ENCODE data around the gene PLOD1.
"Not testable (repeated sequence)": the region's sequence is repeated elsewhere in the genome, so short reads cannot be mapped to it uniquely, and the experiment has no call there.

Gene PLOD1

DNA sequence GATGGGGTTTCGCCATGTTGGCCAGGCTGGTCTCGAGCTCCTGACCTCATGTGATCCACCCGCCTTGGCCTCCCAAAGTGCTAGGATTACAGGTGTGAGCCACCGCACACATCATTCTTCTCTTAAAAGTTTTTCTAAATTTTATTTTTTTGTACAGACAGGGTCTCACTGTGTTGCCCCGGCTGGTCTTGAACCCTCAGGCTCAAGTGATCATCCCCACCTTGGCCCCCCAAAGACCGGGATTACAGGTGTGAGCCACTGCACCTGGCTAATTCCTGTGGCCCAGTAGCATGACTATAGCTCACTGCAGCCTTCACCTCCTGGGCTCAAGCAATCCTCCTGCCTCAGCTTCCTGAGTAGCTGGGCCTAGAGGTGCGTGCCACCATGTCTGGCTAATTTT, 5.3 kb downstream of the PLOD1 start:
- not testable (repeated sequence) for DNase-seq

DNA sequence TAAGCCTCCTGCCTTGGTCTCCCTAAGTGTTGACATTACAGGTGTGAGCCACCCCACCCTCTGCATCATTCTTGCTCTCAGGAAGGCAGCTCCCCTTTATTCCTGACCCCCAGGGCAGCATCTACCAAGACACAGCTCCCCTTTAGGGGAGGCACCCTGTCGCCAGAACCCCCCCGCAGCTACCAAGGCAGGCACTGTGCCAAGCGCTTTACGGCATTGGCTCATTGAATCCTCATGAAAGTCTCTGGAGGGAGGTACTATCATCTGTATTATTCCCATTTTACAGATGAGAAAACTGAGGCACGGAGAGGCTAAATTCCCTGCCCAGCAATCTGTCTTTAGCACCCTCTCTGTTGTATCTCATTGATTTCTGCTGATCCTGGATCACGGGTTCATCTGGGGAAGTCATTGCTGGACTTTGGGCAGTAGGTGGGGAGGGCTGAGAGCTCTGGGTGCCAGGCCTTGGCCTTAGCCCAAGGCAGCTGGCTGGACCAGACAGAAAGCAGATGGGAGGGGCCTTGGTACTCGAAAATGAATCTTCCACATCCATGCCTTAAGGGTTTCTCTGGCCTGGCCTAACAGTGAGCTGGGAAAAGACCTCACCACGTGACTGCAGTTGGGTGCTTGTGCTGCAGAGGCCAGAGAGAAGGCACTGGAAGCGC, 5.9 kb downstream of the PLOD1 start:
- no peak for DNase-seq

DNA sequence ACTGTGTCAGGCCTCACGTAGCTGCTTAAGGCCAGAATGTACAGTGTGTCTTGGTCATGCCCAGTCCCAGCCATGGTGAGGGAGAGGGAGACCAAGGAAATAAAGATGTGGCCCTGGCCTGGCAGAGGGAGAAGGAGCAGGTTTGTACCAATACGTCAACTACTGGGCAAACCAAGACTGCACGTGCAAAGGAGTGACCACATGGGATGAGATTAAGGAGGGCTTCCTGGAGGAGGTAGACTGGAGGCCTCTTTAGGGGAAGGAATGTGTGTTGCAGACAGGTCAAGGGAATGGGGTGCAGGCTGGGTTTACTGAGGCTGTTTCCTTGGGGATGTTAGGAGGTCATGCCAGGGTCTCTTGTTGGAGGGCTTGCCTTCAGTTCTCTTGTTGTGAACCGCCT, 7.8 kb downstream of the PLOD1 start:
- DNase-seq, result no peak

DNA sequence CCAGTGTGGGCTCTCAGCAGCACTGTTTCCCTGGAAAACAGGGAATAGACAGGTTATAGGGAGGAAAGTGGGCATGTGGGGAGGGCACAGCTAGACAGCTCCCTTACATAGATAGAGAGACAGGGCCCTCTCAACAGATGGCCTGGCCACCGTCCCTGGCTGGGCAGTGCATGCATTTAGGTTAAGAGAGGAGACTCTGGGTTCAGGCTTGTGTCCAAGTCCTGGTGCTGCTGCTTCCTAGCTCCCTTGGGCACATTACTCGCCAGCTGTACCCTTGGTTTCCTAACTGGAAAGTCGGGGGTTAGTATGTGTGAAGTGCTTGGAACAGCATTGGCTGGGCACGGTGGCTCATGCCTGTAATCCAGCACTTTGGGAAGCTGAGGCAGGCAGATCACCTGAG, 9.1 kb downstream of the PLOD1 start:
- DNase-seq, result no peak

DNA sequence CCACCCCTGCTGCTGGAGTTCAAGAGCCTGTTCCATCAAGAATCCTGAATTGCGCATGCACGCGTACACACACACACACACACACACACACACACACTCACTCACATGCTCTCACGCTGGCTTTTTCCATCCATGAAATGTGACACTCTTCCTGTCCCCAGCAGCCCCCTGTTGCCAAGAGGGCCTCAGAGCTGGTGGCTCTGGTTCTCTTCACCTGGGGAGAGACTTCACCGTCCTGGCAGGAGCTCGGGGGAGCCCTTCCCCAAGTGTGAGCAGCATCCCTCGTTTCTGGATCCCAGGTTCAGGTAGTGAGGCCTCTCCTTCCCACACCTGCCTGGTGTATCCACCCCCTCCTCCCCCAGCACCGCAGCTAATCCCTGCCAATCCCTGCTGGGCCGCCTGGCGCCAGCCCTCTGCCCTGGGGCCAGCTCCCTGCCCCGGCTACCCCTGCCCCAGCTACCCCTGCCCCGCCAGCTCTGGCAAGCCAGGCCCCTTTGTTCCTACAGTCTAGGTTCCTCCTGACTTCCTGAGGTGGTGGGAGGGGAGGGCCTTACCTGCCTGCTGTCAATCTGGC, 9.9 kb downstream of the PLOD1 start:
- no peak for DNase-seq

DNA sequence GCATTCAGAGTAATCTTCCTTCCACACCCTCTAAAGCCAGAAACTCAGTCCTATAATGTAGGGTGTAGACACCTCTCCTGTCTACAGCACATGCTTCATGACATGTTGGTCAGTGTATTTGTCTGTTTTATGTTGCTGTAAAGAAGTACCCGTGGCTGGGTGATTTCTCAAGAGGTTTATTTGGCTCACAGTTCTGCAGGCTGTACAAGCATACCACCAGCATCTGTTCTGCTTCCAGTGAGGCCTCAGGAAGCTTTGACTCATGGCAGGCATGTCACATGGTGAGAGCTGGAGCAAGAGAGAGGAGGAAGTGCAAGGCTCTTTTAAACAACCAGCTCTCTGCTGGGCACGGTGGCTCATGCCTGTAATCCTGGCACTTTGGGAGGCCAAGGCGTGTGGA, 12.1 kb downstream of the PLOD1 start:
- DNase-seq, result no peak

DNA sequence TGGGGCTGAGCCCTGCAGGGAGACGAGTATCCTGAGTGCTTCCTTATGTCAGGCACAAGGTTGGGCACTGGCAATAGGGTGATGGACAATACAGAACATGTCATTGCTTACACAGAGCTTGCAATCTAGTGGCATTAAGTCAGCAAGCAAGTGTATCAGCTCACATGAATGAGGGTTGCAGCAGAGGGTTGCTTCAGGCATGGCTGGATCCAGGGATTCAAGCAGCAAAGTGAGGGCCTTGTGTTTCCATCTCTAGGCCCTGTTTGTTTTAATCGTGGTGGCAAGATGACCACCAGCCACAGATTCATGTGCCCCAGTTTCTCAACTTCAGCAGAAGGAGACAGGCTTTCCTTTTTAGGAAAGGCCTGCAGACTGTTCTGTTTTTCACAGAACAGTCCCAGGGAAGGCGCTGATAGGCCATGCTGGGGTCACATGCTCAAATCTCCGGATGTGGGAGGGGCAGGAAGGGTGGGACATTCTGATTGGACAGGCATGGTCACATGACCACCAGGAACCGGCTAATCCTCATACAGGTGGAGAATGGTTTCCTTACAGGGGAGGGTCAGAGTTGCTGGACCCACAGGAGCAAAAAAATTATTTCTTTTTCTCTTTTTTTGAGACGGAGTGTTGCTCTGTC, 14.4 kb downstream of the PLOD1 start:
- DNase-seq, result no peak

DNA sequence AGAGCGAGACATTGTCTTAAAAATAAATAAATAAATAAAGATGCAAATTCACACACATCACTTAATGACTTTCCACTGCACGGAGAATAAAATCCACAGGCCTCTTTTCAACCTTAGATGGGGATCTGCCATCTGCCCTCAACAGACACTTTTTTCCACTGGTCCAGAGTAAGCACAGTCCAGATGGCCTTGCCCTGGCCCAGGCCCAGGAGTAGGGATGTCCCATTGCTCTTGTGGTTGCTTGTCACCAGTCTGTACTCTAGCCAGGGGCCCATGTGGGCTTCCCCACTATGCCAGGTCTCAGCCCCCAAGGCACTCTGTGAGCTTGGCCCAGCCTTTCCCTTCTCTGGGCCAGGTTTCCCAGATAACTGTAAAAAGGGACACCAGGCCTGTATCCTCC, 17.4 kb downstream of the PLOD1 start:
- no peak for DNase-seq

DNA sequence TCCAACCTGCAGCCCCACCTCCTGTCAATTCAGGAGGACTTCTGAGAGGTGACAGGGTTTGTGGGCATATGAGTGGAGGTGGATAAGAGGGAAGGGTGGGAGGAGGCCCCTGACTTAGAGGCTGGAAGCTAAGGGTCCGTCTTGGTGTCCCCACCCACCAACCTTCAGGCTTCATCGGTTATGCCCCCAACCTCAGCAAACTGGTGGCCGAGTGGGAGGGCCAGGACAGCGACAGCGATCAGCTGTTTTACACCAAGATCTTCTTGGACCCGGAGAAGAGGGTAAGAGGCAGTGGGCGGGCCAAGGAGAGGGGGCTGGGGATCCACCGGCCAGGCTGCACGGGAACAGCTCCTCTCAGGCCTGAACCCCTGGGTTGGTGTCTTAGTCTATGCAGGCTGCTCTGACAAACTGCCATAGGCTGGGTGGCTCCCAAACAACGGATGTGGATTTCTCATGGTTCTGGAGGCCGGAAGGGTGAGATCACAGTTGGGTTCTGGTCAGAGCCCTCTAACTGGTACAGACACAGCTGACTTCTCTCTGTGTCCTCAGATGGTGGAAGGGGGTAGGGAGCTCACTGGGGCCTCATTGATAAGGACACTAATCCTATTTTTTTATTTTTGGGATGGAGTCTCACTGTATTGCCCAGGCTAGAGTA, 18.1 kb downstream of the PLOD1 start:
- DNase-seq, result no peak

DNA sequence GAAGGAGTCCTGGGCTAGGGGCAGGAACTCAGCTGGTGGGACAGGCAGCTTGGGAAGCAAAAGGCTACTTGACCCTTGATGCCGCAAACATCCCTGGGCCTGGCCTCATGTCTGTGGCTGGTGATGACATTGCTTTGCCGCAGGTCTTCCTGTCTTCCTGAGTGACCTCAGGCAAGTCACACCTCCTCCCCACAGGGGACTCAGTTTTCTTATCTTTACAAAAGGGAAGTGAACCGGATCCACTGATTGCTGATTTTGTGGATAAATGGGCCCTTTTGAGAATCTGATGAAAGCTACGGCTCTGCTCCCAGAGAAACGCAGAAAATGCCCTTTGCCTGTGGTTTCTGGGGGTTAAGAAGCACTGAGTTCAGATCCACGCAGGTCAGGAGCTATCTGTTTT, 20.7 kb downstream of the PLOD1 start:
- no peak for DNase-seq

DNA sequence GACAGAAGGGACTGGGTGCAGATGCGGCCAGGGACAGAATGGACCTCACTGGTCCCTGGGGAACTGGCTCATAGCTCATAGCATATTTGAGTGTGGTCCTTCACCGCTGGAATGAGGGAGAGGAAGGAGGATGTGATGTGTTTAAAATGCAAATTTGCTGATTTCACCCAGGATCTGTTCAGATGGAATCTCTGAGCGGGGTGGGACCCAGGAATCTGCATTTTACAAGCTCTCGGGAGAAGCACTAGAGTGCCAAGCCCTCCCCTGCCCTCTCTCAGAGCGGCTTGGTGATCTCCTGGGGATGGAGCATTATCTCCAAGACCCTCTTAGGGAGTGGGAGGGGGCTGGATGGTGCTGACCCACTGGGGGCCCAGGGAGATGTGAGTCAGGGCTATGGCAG, 22.9 kb downstream of the PLOD1 start:
- no peak for DNase-seq

DNA sequence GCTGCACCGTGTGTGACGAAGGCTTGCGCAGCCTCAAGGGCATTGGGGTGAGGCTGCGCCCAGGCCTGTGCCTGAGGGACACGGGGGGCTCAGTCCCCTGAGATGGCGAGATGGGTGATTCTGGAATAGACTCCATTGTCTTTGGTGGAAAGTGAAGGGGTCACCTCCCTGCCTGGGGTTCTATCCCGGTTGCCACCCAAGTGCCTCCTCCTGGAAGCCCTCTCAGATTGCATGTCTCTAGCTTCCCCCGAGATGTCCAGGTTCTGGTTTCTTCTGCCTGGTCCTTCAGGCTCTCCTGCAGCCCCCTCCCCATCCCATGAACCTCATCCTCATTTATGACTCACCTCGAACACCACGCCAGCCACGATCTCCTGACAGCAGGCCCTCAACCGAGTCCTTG, 23.4 kb downstream of the PLOD1 start:
- no peak for DNase-seq

DNA sequence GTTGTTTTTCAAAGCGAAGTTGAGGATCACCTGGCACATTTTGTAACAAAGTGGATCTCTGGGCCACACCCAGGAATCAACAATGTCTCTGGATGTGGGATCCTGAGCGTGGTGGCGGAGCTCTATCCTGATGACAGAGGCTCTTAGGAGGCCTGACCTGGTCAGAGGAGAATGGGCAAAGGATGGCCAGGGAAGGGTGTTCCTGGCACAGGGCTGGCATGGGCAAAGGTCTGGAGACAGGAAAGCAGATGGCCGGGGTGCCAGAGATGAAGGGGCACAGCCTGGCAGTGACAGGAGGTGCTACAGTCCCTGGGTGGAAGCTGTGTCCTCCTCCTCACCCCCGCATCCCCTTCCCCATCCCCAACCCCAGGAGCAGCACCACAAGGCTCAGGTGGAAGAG, 25.8 kb downstream of the PLOD1 start:
- DNase-seq, result no peak

DNA sequence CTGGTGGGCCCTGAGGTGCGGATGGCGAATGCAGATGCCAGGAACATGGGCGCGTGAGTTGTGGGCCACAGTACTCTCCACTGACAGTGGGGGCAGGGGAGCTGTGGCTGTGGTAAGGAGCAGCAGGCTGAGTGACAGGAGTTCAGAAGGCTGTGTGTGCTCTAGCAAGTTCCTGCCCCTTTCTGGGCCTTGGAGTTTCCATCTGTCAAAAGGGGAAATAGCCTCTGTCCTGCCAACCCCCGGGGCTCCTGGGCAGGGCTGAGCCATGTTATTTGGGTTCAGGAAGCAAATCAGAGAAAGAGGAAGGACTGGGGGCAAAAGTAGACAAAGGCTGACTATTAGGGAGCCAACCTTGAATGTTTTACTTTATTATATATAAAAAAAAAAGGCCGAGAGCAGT, 26.2 kb downstream of the PLOD1 start:
- no peak for DNase-seq

DNA sequence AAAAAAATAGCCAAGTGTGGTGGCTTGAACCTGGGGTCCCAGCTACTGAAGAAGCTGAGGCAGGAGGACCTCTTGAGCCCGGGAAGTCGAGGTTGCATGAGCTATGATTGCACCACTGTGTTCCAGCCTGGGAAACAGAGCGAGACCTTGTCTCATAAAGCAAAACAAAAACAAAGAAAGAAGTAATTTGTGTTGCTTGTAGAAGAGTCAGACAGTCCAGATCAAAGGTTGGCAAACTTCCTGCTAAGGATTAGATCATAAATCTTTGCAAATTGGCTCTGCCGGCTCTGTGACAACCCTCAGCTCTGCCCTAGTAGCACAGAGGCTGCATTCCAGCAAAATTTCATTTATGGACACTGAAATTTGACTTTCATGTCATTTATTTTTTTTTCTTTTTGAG, 26.7 kb downstream of the PLOD1 start:
- no peak for DNase-seq

DNA sequence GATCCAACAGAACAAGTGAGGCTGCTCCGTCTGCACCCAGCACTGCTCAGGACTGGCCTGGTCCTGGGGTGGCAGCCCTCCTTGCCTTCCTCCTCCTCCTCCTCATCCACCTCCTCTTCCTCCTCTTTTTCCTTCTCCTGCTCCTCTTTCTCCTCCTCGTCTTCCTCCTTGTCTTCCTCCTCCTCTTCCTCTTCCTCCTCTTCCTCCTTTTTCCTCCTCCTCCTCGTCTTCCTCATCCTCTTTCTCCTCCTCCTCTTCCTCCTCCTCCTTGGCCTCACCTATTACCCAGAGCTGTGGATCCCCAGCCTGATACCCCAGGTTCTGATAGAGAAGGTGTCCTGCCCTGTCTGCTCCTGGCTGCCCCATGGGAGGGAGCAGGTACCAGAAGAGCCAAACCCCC, 29.1 kb downstream of the PLOD1 start:
- no peak for DNase-seq

DNA sequence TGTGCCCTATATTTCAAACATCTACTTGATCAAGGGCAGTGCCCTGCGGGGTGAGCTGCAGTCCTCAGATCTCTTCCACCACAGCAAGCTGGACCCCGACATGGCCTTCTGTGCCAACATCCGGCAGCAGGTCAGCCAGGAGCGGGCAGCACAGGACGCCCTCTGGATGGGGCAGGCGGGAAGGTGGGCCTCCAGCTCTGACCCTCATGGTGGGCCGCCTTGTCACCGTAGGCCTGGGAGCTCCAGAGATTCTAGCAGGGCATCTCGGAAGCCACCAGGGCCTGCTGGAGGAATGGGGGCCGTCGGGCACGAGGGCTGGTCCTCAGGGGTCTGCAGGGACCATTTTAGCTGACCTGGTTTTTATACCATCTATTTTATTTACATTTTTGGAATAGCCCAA, 30.1 kb downstream of the PLOD1 start:
- DNase-seq, result no peak

DNA sequence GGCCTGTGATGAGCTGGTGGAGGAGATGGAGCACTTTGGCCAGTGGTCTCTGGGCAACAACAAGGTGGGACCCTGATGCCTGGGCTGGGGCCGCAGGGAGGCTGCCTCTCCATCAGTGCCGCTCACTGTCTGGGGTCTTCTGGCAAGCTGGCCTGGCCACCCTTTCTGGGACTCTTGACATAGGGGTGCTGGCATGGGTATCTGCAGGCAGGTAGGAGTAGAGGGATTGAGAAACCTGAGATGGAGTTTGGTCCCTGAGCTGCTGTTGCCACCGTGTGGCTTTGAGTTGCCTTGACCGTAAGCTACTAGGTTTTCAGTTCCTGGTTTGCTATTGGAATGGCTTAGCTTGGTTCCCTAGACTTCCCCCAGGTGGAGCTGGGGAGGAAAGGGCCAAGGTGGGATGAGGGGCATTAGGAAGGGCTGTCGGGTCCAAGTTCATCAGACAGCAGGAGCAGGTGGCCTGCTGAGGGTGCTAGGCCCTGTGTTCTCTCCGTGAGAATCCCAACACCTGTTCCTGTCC, 32.6 kb downstream of the PLOD1 start:
- peak; percentile 16 for DNase-seq

DNA sequence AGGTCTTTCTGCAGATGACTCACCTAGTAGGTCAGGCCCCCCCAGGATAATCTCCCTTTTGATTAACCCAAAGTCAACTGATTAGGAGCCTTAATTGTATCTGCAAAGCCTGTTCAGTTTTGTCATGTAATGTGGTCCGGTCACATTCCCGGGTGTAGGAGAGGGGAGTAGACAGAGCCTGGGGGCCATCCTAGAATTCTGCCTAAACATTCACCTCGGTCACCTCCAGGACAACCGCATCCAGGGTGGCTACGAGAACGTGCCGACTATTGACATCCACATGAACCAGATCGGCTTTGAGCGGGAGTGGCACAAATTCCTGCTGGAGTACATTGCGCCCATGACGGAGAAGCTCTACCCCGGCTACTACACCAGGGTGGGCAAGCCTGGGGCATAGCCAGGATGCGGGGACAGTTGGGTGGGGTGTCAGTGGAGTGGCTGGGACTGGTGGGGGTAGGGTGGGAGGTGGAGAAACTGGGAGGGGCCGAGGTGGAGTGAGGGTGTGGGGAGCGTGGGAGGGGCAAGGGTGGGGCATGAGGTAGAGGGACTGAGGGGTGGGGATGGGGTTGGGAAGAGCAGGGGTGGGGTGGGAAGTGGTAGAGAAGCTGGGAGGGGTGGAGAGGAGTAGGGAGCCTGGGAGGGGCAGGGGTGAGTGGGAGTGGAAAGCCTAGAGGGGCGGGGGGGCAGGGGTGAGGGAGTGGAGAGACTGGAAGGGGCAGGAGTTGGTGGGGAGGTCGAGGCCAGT, 36.1 kb downstream of the PLOD1 start:
- no peak for DNase-seq

DNA sequence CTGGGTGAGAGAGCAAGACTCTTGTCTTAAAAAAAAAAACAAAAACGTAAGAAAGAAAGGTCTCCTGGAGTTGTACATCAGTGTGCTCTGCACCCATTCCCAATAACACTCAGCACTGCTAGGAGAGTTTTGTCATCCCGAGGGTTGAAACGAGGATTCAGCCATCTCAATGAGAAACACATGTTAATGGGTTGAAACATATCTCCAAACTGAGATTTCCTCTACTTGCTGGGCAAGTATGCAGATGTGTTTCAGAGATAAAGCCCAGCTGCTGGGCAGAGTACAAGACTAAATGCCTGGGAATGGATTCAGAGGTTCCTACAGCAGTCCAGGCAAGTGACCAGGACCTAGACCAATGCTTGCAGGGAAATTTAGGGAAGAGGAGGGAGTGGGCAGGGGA, 43.1 kb downstream of the PLOD1 start:
- no peak for DNase-seq

DNA sequence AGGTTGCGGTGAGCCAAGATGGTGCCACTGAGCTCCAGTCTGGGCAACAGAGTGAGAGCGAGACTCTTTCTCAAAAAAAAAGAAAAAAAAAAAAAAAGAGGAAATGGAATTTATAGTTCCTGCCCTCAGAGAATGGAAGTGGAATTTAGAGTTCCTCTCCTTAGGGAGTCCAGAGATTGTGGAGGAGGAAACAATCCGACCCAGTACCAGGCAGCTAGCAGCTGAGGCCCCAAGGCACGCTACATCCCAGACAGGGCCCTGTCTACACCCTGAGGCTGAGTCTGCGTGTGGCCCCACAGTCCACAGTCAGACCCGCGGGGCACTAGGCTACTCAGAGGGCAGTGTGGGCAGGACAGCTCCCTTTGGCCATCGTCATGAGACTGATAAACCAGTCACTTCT, 43.8 kb downstream of the PLOD1 start:
- no peak for DNase-seq

DNA sequence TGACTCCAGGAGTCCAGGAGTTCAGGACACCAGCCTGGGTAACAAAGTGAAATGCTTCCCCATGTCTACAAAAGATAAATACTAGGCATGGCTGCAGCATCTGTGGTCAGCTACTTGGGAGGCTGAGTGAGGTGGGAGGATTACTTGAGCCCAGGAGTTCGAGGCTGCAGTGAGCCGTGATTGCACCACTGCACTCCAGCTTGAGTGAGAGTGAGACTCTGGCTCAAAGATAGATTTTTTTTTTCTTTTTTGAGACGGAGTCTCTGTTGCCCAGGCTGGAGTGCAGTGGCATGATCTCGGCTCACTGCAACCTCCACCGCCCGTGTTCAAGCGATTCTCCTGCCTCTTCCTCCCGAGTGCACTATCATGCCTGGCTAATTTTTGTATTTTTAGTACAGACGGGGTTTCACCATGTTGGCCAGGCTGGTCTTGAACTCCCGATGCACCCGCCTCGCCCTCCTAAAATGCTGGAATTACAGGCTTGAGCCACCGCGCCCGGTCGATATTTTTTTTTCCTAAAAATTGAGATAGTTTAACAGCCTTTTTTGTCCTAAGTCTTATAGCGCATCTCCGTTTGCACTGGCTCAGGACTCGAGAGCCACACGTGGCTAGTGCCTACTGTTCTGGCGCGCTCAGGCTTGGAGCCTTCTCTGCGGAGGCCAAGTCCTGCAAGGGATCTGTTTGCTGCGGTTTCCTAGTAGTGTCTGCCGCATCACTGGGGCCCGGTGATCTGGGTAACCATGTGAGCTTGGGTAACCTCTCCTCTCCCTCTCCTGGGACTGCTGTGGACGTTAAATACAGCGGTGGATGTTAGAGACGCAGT, 44.7 kb downstream of the PLOD1 start:
- DNase-seq, result no peak
